ENCODE data around the gene SLX9. TPM values are rescaled to one million over a fixed set of nuclear protein-coding genes. Genes with fewer than 3 reads are reported as not detected.

The SLX9 gene
- total RNA-seq, 1 experiment from 2014 or later = 77.2 TPM

- POLR2A ChIA-PET = no interaction called here
- no peak overlapping the region for H3K4me3 Mint-ChIP-seq
- ATAC-seq (no peak), DNase-seq (ENCODE audit: low spot score) (no peak)
- H3K4me1 Mint-ChIP-seq = peaks cover 15% of the 10 kb centered on the region
- H3K27ac Mint-ChIP-seq = no peak overlapping the region
- no peaks in the 10 kb centered on the region for H3K27me3 Mint-ChIP-seq (ENCODE audit: low read depth)
- CTCF ChIA-PET = interaction anchor here (0.7 to 3.7 kb wide), 11 partner anchors 11 to 462 kb away, joined by 3 to 24 read pairs (median 5); no protein-coding TSS in a partner anchor
- peaks cover 16% of the 10 kb centered on the region for H3K36me3 Mint-ChIP-seq
- TF ChIP-seq ZNF281 (CRISPR knock-in tag; IDR thresholded peaks at IDR 0.05) = no peak
- no peaks in the 10 kb centered on the region for H3K9me3 Mint-ChIP-seq
These were observed 33.0 kb downstream of the SLX9 start for GRCh38 chr21:44972821-44973220.

GRCh38 chr21:44973598-44973997 is 33.8 kb downstream of the SLX9 start:
- no peak for ATAC-seq
- DNase-seq (ENCODE audit: low spot score) = no peak
- Mint-ChIP-seq H3K36me3 (peaks cover 16% of the 10 kb centered on the region), H3K27me3 (ENCODE audit: low read depth) (no peaks in the 10 kb centered on the region), H3K9me3 (no peaks in the 10 kb centered on the region), H3K27ac (0 out of 2 replicates have a peak overlapping the region, but pooled peaks have one; percentile 51), H3K4me1 (peaks cover 15% of the 10 kb centered on the region), H3K4me3 (no peak overlapping the region)
- ChIA-PET CTCF (interaction anchor here (1.7 to 3.7 kb wide), 2 partner anchors 155 to 165 kb away, joined by 6 to 24 read pairs; no protein-coding TSS in a partner anchor), POLR2A (no interaction called here)
- TF ChIP-seq STAT6 (CRISPR knock-in tag; conservative IDR thresholded peaks at IDR 0.05; ENCODE audit: low read depth) (no peak), ZNF232 (CRISPR knock-in tag; IDR thresholded peaks at IDR 0.05) (no peak), ERG (CRISPR knock-in tag; IDR thresholded peaks at IDR 0.05) (no peak), E2F5 (CRISPR knock-in tag; IDR thresholded peaks at IDR 0.05) (no peak), USF1 (CRISPR knock-in tag; IDR thresholded peaks at IDR 0.05) (no peak), FOXP4 (CRISPR knock-in tag; IDR thresholded peaks at IDR 0.05) (no peak), ZNF423 (CRISPR knock-in tag; IDR thresholded peaks at IDR 0.05) (no peak), ZNF512 (CRISPR knock-in tag; IDR thresholded peaks at IDR 0.05; ENCODE audit: borderline replicate concordance) (no peak), JAZF1 (CRISPR knock-in tag; IDR thresholded peaks at IDR 0.05) (no peak), CBFB (CRISPR knock-in tag; IDR thresholded peaks at IDR 0.05; ENCODE audit: low read depth) (no peak)
